Measurements from ENCODE around the gene GMPR2.

DNA sequence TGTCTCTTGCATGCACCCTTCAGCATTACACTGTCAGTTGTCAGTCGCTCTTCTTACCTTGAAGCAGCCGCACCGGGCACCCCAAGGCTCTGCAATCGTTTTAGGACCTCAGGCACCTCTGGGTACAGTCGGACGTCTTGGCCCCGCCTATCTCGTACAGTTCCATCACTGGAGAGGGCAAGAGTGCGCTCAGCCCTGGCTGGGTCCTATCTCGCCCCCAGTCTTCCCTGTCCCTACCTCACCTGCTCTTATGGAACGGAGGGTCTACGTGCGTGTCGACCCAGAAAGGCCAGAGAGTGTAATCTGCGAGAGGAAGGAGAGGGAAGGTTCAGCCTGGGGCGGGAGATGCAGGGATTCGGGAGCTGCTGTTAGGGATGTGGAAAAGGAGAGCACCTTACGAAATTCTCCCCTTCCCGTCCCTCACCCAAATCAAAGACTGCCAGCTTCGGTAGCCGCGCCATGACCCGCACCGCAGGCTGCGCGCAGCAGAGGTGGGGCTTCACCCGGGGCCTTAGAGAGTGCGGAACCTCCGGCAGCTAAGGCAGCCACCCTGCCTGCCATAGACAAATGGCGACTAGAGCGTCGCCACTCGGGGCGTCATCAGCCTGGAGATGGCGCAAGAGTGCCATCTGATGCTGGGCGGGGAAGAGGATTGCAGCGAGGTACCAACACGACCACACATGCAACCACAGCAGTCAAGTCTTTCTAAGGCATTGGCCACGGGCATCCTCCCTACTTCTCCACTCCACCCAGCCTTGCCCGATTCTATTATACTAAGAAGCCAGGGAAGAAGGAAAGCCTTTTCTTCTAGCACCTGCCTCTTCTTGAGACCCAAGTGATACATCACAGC, 17.0 kb upstream of the GMPR2 start, which contains the start of gene MDP1:
- TF ChIP-seq, protein P1, sequence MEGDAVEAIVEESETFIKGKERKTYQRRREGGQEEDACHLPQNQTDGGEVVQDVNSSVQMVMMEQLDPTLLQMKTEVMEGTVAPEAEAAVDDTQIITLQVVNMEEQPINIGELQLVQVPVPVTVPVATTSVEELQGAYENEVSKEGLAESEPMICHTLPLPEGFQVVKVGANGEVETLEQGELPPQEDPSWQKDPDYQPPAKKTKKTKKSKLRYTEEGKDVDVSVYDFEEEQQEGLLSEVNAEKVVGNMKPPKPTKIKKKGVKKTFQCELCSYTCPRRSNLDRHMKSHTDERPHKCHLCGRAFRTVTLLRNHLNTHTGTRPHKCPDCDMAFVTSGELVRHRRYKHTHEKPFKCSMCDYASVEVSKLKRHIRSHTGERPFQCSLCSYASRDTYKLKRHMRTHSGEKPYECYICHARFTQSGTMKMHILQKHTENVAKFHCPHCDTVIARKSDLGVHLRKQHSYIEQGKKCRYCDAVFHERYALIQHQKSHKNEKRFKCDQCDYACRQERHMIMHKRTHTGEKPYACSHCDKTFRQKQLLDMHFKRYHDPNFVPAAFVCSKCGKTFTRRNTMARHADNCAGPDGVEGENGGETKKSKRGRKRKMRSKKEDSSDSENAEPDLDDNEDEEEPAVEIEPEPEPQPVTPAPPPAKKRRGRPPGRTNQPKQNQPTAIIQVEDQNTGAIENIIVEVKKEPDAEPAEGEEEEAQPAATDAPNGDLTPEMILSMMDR (IDR thresholded peaks at IDR 0.05; ENCODE audit: insufficient read depth, low read length, poor library complexity, severe bottlenecking) = peak; percentile 58
- TF ChIP-seq EZH2phosphoT487 (conservative IDR thresholded peaks at IDR 0.05; ENCODE audit: low read length) = no peak
